Measurements from ENCODE around the gene FAM131B.

The FAM131B gene

DNA sequence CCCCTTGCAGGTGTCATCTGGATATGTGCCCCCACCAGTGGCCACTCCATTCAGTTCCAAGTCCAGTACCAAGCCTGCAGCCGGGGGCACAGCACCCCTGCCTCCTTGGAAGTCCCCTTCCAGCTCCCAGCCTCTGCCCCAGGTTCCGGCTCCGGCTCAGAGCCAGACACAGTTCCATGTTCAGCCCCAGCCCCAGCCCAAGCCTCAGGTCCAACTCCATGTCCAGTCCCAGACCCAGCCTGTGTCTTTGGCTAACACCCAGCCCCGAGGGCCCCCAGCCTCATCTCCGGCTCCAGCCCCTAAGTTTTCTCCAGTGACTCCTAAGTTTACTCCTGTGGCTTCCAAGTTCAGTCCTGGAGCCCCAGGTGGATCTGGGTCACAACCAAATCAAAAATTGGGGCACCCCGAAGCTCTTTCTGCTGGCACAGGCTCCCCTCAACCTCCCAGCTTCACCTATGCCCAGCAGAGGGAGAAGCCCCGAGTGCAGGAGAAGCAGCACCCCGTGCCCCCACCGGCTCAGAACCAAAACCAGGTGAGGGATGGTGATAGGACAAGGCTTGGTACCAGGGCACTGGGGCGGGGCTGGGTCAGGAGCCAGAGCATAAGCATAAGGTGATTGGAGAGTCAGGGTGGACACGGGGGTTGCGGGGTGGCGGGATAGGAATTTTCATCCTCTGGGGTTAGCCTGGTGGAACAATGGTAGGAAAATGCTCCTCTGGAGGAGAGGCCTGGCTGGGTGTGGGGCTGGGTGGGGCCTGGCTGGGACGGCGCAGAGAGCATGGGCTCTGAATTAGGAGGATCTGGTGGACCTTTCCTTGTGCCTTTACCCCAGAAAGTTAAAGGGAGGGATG, 20.5 kb upstream of the FAM131B start:
- DNase-seq (ENCODE audit: low spot score) = no peak

DNA sequence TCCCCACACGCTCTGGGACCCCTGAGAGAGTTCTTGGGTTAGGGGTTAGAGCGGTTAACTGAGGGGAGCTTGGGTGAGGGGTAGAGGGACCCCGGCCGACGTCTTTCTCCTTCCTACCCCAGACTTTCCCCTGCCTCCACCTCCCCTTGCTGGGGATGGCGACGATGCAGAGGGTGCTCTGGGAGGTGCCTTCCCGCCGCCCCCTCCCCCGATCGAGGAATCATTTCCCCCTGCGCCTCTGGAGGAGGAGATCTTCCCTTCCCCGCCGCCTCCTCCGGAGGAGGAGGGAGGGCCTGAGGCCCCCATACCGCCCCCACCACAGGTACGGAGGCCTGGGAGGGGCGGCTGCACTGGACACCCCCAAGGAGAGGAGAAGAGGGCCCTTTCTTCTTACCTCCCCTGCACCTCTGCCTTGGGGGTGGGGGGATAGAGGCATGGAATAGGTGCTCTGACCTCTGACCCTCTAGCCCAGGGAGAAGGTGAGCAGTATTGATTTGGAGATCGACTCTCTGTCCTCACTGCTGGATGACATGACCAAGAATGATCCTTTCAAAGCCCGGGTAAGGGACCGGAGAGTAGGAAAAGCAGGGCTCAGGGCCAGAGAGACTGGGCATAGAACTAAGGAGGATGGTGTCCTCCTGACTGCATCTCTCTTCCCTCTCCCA, 19.7 kb upstream of the FAM131B start:
- no peak for DNase-seq (ENCODE audit: low spot score)

DNA sequence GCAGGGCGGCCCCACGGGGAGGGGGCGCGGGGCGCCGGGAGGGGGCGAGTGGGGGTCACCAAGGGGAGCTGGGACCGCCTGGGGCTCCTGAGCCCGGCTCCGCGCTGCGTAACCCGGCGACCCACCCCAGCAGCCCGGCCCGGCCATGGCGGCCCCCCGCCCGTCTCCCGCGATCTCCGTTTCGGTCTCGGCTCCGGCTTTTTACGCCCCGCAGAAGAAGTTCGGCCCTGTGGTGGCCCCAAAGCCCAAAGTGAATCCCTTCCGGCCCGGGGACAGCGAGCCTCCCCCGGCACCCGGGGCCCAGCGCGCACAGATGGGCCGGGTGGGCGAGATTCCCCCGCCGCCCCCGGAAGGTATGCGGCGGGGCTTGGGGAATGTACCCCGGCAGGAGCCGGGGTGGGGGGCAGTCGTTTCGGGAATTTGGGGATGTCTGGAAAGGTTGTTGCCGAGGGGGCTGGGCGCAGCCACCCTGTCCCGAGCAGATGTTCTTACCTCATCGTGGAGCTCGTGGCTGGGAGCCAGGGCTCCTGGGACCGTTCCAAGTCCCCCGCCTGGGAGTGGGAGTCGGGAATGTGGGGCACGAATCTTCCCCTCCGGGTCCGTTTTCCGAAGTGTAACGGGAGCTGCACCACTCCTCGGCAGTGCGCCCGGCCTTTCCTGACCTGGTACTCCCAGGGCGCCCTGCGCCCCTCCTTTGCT, 19.1 kb upstream of the FAM131B start:
- DNase-seq (ENCODE audit: low spot score) = no peak

DNA sequence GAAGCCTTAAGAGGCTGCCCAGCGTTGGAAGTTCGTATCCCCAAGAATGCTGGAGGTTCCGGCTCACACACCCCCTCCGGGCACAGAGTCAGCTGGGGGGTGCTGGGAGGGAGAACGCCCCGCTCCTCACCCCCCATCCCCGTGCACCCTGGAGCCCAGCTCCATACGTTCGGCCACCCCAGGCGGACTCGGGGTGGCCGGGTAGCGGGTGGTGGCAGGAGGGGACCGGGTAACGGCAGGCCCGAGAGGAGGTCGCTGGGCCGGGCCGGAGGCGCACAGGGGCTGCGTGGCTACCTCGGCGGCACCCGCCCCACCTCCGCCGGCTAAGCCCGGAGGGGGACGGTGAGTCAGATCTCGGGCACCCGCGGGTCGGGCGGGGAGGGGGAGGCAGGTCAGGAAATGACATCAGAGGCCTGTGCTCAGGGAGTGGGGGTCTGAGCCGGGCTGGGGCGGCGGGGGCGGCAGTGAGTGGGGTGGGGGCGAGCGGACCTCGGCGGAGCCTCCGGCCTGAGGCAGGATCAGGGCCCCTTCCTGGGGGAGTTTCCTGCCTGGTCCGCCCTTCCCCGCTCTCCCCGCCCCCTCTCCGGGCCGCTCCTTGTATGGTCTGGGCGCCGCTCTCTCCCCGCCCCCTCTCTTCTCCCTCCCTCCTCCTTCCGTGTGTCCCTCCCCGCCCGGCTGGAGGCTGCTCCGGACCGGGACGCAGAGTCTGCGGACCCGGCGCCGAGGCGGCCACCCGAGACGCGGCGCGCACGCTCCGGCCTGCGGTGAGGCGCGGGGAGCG, 18.3 kb upstream of the FAM131B start, which contains the start of gene ZYX:
TSS of gene ZYX (plus strand) at position 700 of the 781 bp plus-strand sequence. CDS start 227 bp downstream, outside the sequence.
- DNase-seq (ENCODE audit: low spot score) = peak; percentile 89

DNA sequence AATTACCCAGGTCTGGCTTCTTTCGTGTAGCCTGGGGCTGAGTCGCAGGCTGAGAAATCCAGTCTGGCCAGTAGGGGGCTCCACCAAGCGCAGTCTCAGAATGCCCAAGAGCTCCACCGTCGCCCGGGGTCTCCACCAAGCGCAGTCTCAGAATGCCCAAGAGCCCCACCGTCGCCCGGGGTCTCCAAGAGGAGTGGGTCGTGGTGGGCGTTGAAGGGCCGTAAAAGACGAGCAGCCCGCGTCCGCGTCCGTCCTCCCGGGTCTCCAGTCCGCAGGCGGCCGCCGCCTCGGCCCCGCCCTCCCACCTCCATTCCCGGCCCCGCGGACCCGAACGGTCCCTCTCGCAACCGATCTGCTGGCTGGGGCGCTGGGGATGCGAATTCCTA, 17.7 kb upstream of the FAM131B start:
- peak; percentile 89 for DNase-seq (ENCODE audit: low spot score)

DNA sequence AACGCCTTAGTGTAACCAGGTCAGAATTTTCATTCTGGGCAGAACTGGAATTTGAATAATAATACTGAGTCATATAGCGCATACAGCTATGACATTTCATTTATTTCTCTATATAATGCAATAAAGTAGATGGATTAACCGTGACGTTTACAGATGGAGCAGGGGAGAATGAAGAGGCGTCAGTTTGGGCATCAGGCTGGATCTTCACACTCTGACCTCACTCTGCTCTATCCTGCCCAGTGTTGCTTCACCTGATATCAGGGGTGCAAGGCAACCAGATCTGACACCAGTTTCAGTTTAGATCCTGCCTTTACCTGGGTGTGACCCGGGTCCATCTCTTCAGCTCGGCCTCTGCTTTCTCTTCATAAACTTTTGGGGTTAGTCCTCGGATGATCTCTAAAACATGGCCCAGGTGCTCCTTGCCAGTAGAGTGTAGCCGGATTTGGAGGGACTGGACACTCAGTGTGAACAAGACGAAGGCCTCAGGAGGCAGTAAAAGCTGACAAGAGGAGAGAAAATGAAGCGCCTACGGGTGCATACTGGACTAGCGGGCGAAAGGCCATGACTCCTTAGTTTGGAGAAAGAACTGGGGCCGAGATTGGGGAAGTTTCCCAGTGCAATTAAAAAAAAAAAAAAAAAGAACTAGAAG, 17.2 kb upstream of the FAM131B start:
- DNase-seq (ENCODE audit: low spot score) = peak; percentile 14

DNA sequence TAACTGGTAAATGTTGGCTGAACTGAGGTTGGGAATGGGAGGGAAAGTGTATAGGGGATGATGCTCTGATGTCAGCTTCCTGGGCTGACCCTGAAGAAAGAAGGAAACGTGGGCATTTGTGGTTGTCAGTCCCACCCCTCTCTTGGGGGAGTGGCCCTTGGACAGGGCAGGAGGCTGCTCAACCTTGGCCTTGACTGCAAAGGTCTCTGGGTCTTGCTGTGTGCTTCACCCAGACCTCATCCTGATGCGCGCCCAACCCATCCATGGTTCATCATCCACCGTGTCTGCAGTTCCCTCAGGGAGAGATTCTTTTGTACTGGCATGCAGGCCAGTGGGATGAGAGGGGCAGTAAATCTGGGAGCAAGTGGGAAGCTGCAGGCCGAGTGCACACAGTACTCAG, 13.9 kb upstream of the FAM131B start:
- no peak for DNase-seq (ENCODE audit: low spot score)

DNA sequence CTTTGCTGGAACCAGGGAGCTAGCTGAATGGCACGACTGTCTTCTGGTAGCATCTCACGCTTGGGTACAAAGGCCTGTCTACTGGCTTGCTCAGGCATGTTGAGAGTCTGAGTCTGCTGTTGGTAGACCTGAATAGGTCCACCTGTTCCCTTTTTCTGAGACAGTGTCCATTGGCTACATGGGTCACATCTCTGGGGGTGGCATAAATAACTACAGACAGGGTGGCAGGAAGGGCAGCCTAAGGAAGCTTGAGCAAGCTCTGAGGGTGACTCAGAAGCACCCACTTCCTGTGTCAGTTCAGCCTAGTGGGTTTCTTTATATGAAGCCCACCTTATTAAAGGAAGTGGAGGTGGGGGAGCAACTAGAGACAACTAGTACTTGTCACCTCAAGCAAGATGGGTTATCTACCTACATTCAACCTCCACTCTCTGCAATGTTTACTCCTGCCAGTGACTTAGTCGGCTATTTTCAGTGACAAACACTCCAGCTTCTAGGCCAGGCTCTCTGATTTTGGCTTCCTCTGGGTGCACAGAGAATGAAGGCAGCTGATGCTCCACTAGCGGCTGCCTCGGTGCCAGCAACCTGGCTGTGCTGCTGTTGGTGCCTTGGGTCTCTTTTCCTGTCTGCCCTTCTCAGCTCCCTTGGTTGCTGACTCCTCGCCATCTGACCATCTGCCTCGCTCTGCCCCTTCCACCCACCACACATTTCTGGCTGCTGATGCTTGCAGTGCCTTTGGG, 13.0 kb upstream of the FAM131B start:
- DNase-seq (ENCODE audit: low spot score) = peak; percentile 70

DNA sequence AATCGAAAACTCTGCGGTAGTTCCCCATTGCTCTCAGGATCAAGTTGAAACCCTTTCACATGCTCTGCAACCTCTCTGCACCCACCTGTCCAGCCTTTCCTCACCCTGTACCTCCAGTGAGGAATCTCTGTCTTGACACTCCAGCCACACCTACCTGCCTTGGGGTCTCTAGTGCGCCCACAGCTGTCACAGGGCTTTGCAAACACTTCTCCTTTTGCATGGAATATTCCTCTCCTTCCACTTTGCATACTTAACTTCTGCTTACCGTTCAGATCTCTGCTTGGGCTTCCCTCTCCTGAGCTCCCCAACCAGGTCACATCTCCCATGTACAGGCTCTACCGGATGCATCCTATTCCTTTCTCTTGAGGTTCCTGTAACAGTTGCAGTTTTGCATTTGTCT, 12.0 kb upstream of the FAM131B start:
- no peak for DNase-seq (ENCODE audit: low spot score)

DNA sequence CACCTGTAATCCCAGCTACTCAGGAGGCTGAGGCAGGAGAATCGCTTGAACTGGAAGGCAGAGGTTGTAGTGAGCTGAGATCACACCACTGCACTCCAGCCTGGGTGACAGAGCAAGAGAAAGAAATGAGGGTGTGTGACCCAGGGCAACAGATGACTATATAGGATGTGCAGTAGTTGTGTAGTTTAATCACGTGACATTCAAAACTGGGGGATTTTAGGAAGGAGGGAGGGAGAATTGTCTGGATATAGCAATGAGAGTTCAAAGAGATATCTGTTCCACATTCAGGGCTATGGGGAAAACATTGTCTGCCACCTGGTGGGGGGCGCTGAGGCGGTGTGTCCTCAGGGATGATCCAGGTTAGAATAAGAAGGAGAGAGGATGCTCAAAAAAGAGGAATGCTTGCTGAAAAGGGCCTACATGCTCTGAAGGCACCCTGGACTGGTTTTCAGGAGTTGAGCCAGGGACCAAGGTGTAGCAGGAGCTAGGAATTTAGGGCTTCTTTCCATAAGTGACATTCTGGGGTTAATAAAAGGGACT, 10.8 kb upstream of the FAM131B start:
- no peak for DNase-seq (ENCODE audit: low spot score)

DNA sequence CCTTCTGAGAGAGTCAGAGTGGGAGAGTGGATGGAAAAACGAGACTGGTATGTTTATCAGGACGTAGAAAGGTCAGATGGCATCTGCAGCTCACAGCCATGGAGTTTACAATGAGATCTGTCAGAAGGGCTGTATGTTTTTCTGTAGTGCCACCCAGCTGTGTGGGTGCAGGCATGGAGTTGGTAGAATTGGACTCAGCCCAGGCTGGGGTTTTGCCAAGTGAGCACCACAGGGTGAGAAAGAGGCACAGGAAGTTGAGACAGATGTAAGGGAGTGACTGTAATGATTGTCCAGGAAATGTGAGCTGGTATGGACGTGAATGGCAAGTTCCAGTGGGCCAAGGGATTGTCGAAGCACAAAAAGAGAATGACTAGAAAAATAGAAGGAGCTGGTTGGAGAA, 9.6 kb upstream of the FAM131B start:
- DNase-seq (ENCODE audit: low spot score) = peak; percentile 60

DNA sequence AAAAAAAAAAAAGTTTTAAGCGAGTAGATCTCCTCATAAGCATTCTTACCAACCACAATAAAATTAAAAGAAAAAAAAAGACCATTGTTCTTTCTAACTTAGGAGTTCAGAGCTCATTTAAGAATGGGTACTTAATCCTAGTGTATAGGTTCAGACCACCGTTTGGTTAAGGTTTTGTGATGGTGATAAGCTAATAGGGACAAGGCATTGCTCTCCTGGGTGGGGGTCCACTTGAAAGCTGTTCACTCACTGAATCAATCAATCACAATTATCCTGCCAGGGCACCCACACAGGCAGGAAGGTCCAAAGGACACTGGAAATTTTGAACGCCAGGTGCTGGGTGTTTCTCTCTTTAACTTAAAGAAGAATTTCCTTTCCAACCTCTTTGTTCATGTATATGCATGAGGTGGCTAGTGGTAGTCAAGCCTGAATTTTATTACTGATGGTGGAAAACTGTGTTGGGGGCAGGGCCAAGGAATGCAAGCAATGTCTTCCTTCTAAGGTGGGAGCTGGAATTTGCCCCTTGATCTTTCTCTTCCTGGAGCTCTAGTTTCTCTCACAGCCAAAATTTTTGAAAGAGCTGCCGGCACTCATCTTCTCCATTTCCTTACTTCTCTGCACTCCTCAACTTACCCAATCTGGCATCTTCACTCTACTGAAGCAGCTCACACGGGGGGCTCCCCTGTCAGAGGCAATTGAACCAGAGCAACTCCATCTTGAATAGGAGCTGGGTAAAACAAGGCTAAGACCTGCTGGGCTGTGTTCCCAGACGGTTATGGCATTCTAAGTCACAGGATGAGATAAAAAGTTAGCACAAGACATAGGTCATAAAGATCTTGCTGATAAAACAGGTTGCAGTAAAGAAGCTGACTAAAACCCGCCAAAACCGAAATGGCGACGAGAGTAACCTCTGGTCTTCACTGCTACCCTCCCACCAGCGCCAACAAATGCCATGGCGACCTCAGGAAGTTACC, 7.5 kb upstream of the FAM131B start:
- no peak for DNase-seq (ENCODE audit: low spot score)

DNA sequence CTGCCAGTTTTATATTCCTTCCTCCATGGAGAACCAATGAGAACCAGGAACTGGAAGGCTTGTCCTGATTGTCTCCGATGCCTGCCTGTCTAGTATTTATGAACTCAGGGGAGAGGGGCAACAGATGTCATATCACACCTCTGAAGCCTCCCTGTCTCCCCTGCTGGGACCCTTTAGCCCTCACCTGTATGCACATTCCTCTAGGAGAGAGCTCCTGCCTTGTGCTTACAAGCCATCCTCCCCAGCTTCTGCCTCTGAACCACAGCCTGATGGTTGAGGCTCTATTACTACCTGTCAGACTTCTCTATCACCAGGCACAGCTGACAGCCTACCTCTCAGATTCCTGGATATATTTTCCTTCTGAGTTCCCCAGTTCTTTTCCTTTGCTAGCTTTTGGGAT, 5.9 kb upstream of the FAM131B start:
- no peak for DNase-seq (ENCODE audit: low spot score)

DNA sequence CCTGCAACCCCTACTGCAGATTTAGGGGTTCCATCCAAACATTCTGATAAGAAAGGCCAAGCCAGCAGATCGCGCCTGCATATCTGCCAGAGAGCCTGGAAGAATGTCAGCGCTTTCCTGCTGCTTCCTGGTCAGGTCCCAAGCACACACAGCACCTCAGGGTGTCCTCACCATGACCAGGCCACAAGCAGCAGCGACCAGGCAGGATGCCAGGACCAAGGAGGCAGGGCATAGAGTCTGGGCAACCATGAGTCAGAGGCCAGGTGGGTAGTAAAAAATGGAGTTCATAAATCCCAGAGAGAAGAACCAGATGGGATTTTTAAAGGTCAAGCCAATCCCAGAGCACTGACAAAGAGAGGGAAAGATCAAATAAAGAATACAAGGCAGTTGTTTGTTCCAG, 5.5 kb upstream of the FAM131B start:
- DNase-seq (ENCODE audit: low spot score) = no peak

DNA sequence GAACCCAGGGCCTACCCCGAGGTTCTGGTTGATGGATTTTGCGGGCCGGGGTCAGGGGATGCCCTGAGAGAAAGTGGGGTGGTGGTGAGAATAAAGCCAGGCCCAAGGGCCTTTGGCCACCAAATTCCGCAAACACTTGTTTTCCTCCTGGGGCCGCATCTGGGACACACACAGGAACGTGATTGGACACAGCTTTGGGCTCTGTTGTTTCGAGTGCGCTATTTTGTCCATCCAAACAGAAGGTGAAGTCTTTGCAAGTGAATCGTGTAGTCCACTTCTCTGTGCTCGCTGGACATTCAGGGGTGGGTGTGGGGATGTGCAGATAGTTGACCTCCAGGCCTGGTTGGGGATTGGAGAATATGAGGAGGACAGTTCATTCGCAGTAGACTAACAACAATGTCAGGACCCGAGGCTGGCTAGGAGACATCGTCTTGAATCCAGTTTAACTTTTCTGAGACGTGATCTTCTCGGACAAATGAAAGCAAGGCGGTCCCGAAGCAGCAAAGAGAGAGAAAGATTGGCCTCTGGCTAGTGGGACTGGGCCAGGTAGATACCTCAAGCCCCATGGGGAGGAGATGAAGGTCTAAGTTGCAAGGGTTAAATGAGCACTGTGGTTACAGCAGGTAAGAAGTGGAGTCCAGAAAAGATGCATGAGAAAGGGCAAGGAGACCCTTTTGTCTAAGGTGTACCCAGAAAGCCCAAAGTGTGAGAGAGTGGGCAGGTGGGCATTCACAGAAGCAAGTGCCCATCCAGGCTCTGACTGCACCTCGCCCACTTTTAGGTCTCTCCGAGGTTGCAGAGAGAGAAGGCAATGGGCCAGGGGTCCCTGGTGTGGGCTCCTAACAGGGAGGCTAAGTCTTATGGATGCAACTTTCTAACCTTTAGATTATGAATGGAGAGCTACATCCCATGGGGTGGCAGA, 764 bp upstream of the FAM131B start:
- DNase-seq (ENCODE audit: low spot score) = no peak

DNA sequence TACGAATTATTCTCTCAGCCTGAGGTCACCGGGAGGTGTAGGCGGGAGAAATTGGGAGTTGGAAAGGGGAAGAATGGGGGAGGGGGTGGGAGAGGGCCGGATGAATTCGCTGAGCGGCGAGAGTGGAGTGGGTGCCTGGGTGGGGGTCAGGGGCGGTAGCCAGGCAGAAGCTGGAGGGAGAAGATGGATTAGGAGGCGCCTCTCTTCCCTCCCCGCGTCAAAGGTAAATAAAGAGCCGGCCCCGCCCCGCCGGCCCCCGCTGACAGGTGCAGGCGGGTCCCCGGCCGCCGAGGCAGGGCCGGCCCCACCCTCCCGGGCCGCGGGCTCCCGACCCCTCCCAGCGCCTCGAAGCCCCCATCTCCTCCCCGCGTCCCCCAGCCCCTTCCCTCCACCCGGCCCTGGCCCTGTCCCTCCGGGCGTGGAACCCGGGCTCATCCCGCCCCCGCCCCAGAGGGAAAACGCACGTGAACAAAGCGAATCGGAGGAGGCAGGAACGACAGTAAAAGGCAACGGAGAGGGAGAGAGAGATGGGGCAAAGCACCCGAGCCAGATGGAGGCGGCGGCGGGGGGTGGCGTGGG, 872 bp downstream of the FAM131B start:
- no peak for DNase-seq (ENCODE audit: low spot score)

DNA sequence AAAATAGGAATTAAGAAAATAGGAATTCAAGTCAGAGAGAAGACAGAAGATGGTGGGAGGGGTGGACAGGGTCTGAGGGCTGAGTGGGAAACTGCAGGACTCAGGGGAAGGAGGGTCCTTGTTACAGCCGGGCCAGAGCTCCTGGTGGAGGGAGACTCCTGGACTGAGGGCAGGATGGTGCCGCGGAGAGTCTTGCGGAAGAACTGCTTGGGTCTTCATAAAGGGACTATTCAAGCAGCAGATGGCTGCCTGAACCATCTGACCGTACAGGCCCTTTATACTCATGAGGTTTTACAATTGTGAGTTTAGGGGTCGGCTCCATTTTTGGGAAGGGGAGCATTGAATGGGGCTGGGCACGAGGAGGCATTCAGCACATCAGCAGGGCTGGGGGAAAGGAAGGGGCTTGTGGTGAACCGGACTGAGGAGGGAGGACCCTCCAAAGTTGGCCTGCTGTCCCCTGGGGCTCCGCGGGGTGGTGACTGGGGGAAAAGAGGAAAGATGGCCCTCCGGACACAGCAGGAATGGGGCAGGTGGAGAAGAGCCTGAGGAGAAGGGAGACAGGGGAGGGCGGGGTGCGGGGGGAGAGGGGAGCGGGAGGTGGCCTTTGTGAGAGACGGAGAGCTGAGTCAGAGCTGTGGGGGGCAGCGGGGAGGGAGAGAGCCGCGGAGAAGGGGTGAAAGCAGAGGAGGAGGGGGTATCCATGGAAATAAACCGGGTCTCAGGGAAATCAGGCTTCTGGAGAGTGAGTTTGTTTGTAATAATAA, 1.5 kb downstream of the FAM131B start:
- no peak for DNase-seq (ENCODE audit: low spot score)
